Stimulated activated CD8-positive, alpha-beta memory T cell treated with anti-CD3 and anti-CD28 coated beads, Interleukin-4, amount 100 ng/mL, for 1 hour (primary cell): ENCODE data around the gene PDE11A.

Experiments used
- DNase-seq, 2 donors: peaks; one replicate each; pipeline ENCODE4 v3.0.0-alpha.2; 2020; ENCODE audit warnings: low read depth in 2 of 2, low spot score in 1 of 2

Gene PDE11A

GRCh38 chr2:177673602-177674595 lies 398.7 kb downstream of the PDE11A start:
- no peak for DNase-seq

- no peak for DNase-seq
These were observed 400.9 kb downstream of the PDE11A start for GRCh38 chr2:177671662-177672061.

GRCh38 chr2:177670791-177671535 lies 401.6 kb downstream of the PDE11A start:
- no peak for DNase-seq

- DNase-seq: no peak
These were observed 402.8 kb downstream of the PDE11A start for GRCh38 chr2:177669625-177670330.

GRCh38 chr2:177669201-177669600 lies 403.4 kb downstream of the PDE11A start:
- no peak for DNase-seq

- no peak for DNase-seq
These were observed 404.0 kb downstream of the PDE11A start for GRCh38 chr2:177668617-177669016.

GRCh38 chr2:177667626-177668025 lies 405.0 kb downstream of the PDE11A start:
- no peak for DNase-seq

GRCh38 chr2:177666408-177666807 lies 406.2 kb downstream of the PDE11A start:
- no peak for DNase-seq

GRCh38 chr2:177665948-177666347 lies 406.6 kb downstream of the PDE11A start:
- DNase-seq: no peak

GRCh38 chr2:177665328-177665727 lies 407.2 kb downstream of the PDE11A start:
- no peak for DNase-seq

- no peak for DNase-seq
These were observed 409.7 kb downstream of the PDE11A start for GRCh38 chr2:177662895-177663294.

- DNase-seq: no peak
These were observed 411.8 kb downstream of the PDE11A start for GRCh38 chr2:177660742-177661141.

GRCh38 chr2:177658309-177658708 lies 414.3 kb downstream of the PDE11A start:
- no peak for DNase-seq

GRCh38 chr2:177651833-177652232 lies 420.7 kb downstream of the PDE11A start:
- no peak for DNase-seq

GRCh38 chr2:177649568-177650518 lies 422.7 kb downstream of the PDE11A start:
- DNase-seq: no peak

- no peak for DNase-seq
These were observed 425.8 kb downstream of the PDE11A start for GRCh38 chr2:177646791-177647190.

- DNase-seq: no peak
These were observed 426.3 kb downstream of the PDE11A start for GRCh38 chr2:177646241-177646640.

GRCh38 chr2:177641331-177641730 lies 431.2 kb downstream of the PDE11A start:
- no peak for DNase-seq

GRCh38 chr2:177640423-177640822 lies 432.2 kb downstream of the PDE11A start:
- no peak for DNase-seq

- DNase-seq: no peak
These were observed 433.2 kb downstream of the PDE11A start for GRCh38 chr2:177639262-177639914.
